Activated CD8-positive, alpha-beta memory T cell treated with anti-CD3 and anti-CD28 coated beads for 36 hours (primary cell): ENCODE results near the gene PGM5. TPM values are rescaled to one million over a fixed set of nuclear protein-coding genes. Genes with fewer than 3 reads are reported as not detected.
"Not testable (repeated sequence)": the region's sequence is repeated elsewhere in the genome, so short reads cannot be mapped to it uniquely, and the experiment has no call there.

Source experiments
- CTCF ChIA-PET: fragments of 350-600 bp; sonication (Branson Sonifier 250); formaldehyde crosslinking; loops from one replicate; lab custom pipeline; 2021; ENCODE audit warnings: antibody characterized with exemption; lab: Charles Lee
- POLR2A ChIA-PET: fragments of 350-600 bp; sonication (Branson Sonifier 250); formaldehyde crosslinking; loops from one replicate; lab custom pipeline; 2021; ENCODE audit warnings: antibody characterized with exemption; lab: Charles Lee
- total RNA-seq, 2 experiments: library from RNA; stranded (reverse); gene quantifications; one replicate each; pipeline ENCODE4 v1.2.3, GENCODE V29; 2021

PGM5 gene
- total RNA-seq: not detected

DNA sequence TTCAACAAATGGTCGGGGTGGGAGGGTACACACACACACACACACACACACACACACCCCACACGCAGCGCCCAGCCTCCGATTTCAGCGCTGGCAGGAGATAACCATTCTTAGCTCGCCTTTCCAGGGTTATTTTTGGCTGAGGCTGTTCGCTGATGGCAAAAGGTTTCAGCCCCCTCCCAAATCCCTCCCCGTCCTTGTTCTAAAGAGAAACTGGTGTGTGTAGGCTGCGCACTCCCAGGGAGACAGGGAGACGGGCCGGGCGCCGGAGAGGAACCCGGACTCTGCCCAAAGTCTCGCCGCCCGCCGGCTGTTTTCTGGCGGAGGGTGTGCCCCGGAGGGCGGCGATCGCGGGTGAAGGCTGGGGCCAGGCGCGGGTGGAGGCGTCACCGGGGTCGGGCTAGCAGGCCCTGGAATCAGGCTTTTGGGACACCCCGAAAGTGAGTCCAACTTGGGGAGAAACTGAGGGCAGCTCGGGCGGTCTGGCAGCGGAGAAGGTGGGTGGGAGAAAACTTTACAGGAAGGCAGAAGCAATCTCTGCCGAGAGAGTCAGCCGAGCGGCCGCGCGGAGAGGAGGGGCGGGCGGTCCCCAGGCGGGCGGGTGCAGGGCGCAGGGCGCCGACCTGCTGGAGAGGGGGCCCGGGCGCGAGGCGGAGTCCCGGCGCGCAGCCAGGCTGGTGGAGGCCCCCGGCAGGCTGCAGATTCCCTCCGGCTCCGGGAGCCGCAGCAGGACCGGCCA is at the start of gene PGM5:
PGM5 (plus strand) TSS at position 232 of the 739 bp plus-strand sequence. CDS start 517 bp downstream, outside the sequence.
- POLR2A ChIA-PET: not testable (repeated sequence)

DNA sequence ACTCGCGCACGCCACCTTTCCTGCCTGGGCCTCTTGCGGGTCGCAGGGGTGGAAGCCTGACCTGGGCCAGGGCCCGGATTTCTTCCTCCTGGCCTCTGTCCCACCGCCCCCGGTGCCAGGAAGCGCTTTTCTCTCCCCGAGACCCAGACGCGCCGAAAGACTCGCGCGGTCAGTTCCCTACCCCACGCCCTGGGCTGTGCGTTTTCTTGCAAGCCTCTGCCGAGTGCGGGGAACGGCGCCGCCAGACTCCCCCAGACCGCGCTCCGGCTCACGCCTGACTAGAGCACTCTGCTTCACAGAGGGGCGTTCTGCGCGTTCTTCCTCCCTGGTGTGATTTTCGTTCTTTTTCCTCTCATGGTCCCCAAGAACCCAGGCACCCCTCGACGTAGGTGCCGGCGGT is 49.3 kb upstream of the PGM5 start:
- POLR2A ChIA-PET: not testable (repeated sequence)

More for the DNA sequence above, at the start of gene PGM5:
- CTCF ChIA-PET: not testable (repeated sequence)

DNA sequence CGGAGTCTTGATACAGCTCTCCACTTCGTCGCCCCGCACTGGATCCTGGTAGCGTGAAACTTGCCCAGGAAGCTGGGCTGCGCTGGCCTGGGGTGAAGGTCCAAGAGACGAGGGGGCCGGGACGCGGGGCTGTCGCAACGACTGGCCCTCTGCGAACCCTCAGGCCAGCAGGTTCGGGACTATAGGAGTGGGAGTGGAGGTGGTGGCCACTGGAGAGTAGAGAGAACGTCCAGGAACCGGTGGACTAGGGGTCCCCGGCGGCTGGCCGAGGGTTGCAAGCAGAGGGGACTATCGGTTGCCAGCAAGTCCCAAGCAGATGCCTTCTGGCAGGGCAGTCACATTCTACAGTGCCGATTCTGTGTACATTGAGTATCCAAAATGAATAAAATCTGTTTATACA is 48.8 kb upstream of the PGM5 start:
- CTCF ChIA-PET, POLR2A ChIA-PET: not testable (repeated sequence)

More for the DNA sequence above, 49.3 kb upstream of the PGM5 start:
- CTCF ChIA-PET: not testable (repeated sequence)

DNA sequence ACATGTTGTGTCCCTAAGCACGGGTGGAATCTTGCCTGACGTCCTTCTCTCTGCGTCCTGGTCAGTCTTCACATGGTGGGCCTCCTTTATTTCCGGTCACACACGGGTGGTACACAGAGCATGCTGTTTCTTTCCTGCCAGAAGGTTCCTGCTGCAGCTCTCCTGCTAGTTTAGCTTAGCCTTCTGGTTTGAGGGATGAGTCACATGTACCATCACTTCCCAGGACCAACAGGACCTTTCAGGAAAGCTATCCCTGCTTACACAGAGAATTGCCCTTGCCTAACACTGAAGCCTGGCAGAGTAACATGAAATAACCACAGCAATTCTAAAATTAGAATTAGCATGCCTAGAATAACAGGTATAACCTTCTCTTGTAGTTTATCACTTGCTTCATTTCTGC is 45.2 kb upstream of the PGM5 start:
- POLR2A ChIA-PET, CTCF ChIA-PET: not testable (repeated sequence)

DNA sequence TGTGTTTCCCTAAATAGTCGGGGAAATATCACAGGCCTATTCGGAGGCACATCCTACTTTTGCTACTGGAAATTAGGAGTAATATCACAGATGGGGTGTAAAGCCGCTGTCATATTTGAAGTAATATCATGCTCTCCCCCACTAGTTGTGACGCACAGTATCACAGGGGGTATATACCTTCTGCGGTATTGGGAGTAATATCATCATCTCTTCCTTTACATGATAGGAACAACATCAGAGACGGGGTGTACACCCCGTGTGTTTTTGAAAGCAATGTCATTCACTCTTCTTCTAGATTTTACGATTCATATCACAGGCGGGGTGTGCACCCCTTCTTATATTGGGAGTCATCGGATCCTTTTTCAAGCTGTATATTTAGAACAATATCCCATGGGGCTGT is 38.2 kb upstream of the PGM5 start:
- POLR2A ChIA-PET, CTCF ChIA-PET: not testable (repeated sequence)

DNA sequence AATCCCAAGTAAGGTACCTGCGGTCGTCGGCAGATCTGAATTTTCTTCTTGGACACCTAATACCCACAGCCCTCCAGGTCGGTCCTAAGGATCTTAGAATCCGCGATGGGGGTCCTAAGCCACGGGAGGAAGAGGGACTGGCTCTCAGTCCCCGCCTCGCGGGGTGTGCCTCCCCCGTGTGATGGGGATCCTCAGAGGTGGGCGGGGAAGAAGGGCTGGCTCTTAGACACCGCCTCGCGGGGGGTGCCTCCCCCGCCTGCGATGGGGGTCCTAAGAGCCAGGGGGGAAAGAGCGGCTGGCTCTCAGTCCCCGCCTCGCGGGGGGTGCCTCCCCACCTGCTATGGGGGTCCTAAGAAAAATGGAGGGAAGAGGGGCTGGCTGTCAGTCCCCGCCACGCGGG is 32.7 kb upstream of the PGM5 start:
- CTCF ChIA-PET, POLR2A ChIA-PET: not testable (repeated sequence)

DNA sequence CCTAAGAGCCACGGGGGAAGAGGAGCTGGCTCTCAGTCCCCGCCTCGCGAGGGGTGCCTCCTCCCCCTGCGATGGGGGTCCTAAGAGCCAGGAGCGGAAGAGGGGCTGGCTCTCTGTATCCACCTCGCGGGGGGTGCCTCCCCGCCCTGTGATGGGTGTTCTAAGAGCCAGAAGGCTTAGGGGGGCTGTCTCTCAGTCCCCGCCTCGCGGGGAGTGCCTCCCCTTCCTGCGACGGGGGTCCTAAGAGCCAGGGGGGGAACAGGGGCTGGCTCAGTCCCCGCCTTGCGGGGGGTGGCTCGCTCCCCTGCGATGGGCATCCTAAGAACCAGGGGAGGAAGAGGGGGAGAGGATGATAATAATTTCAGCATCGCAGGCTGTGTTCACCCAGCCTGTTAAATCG is 31.9 kb upstream of the PGM5 start:
- POLR2A ChIA-PET, CTCF ChIA-PET: not testable (repeated sequence)

DNA sequence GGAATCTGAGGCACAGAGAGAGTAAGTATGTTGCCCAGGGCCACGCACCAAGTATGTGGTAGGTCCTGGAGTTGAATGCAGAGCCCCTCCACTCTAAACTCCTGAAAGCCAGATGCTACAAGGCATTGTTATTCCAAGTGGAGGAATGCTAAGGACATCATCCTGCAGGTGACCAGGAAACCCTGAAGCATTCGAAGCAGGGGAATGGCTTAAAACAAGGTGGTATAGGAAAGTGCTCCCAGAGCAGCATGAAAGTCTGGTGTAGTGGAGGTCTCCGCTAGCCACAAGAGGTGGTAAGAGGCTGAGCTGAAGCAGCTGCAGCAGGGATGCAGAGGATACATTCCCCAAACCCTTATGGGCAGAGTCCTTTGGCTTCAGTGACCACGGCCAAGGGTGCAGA is 27.3 kb upstream of the PGM5 start:
- POLR2A ChIA-PET, CTCF ChIA-PET: not testable (repeated sequence)

DNA sequence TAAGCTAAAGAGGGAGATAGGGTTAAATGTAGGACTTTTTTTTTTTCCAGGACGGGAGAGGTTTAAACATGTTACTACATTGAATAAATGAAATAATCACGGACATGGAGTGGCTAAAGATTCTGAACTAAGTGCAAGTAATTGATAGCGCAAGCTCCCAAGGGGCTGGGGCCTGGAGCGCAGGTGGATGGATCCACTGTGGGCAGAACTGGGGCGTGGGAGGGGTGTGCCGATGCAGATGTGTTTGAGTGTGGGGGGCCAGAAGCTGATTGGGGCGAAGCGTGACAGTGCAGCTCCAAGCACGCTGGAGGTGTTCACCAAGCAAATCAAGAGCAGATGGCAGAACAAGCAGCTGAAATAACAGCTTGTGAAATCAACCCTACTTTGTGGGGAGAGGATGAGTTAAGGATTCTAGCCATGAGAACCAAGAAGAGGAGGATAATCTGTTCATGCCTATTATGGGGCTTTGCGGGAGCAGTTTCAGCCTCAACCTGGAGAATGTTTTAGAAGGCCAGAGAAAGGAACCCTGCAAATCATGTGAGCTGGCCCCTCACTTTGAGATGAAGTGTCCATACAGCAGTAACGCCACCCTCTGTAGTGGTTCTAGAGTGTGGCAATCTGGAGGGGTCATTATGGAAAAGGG is 25.8 kb upstream of the PGM5 start:
- CTCF ChIA-PET, POLR2A ChIA-PET: not testable (repeated sequence)

DNA sequence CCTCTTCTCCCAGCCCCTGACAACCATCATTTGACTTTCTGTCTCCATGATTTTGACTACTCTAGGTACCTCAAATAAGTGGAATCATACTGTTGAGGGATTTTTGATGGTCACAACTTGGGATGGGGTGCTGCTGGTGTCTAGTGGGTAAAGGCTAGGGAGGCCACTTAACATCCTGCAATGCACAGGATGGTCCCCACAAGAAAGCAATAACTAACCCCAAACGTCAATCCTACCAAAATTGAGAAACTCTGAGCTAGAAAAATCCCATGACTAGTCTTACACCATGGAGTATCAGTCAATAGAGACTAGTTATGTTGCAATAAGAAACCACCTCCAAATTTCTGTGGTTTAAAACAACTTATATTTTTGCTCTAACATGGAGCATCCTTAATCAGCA is 24.3 kb upstream of the PGM5 start:
- CTCF ChIA-PET, POLR2A ChIA-PET: not testable (repeated sequence)

DNA sequence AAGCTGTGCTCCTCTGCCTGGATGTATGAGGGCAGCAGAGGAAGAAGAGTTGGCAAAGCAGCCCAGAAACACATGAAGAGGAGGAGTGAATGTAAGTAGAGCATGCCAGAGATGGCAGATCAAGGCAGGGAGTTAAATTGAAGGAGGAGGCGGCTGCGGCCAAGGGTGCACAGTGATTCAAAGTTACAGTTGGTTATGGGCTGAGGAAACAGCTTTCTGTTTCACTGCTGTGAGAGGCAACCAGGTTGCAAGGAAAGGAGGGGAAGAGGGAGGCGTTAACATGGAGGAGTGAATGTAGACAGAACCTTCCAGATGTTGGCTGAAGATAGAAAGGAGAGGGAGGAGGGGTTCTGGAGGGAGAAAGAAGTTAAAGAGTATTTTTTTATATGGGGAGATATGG is 20.5 kb upstream of the PGM5 start:
- CTCF ChIA-PET, POLR2A ChIA-PET: not testable (repeated sequence)

DNA sequence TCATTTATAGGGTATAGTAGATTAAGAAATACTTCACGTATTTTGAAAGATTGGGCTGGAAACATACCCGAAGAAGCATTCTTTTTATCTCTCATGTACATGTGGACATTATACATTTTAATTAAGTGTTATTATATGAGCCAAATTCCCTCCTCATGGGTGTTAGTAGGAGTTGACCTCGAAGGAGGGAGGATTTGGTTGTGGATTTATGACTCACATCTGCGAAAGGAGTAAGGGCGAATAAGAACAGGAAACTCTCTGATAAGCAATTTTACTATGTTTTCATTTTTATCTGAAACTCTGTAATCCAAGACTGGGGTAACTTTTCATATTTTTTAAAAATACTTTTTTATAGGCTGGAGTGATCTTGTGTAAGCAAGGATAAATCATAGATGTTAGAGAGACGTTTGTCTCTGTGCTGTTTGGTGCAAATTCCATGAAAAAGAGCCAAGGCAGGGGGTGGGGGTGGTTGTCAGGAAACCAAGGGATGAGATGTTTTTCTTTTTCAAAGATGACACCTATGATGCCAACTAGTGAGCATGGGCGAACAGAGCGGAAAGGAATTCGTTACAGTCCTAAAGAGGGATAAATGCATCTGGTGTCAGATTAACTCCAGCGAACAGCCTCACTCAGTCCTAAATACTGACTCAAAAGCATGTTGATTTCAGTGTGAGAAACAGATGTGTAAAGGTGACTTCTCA is 19.6 kb upstream of the PGM5 start:
- CTCF ChIA-PET: not testable (repeated sequence)

DNA sequence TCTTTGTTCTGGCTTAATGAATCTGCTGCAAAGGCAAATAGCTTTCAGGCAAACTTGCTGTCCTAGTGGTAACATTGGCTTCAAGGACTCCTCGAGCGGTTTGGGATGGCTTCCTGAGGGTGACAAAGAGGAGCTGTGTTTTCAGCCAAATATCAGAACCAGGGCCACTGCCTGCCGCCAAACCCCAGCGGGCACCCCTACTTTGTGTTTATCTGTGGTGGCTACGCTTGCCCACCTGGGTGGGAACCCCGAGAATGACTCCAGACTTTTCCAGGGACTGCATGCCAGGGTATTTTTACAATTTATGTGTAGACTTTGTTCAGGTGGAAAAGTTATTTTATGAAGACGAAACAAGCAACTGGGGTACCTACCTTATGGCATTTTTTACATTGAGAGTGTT is 18.4 kb upstream of the PGM5 start:
- POLR2A ChIA-PET, CTCF ChIA-PET: not testable (repeated sequence)

More for the DNA sequence above, 19.6 kb upstream of the PGM5 start:
- POLR2A ChIA-PET: not testable (repeated sequence)

DNA sequence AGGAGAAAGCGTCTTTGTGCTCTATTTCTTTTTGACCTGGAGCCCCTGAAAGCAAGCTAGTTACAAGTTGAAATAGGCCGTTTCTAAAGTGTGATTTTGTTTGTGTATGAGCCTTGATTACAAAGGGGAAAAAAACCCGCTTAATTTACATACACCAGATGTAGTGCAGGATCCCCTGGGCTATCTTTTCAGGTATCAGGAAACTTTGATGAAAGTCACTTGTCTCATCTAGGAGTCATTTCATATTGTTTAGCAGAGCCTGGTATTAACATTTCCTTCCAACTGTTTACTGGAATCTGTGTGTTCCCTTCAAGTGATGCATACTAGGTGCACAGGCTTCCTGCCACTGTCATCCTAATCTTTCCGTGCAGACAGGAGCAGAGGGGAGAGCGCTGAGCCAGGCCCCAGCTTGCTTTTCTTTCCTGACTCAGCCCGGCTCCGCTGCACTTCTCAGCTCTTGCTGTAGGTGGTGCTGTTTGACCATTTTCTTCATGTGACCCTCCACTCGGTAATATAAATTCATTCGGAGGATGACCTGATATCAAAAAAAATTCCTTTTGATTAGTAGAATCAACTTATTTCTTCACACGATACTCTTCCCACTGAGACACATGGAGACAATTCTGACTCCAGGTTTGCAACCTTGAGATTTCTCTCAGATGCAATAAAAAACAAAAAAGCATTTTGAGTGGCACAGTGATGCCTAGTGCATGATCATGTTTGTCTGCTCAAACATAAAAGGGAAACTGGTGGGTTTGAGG is 14.0 kb upstream of the PGM5 start:
- POLR2A ChIA-PET, CTCF ChIA-PET: not testable (repeated sequence)

DNA sequence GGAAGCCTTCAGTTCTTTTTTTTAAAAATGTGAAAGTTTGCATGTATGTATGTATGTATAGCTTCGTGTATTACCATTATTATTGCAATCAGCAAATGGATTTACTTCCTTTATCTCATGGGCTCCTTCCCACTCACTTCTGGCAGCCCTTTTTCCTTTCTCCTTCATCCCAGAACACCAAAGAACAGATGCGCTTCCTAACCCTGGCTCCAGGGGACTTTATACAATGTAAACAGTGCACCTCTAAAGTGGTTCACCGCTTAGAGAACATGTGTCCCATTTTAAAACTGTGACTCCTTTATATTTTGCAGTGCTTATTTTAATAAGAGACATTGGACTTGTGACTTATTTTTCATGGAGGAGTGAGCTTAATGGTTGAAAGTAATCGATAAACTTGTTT is 13.2 kb upstream of the PGM5 start:
- CTCF ChIA-PET: not testable (repeated sequence)

DNA sequence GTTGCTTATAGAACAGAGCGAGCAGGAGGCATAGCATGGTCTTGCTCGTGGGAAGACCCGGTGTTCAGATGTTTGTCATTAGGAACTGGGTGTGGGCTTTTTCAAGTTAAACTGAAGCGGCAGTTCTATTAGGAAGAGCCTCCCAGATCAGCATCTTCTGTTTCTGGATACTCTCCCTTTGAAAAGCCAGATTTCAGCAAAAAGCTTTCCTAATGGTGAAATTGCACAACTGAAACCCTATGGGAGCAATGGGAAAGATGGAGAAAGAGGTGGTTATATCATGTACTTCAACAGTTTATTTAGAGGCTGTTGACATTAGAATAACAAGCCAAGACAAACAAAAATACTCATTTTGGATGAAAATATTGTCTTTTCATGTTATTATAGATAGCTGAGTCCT is 12.4 kb upstream of the PGM5 start:
- POLR2A ChIA-PET, CTCF ChIA-PET: not testable (repeated sequence)

More for the DNA sequence above, 13.2 kb upstream of the PGM5 start:
- POLR2A ChIA-PET: not testable (repeated sequence)

DNA sequence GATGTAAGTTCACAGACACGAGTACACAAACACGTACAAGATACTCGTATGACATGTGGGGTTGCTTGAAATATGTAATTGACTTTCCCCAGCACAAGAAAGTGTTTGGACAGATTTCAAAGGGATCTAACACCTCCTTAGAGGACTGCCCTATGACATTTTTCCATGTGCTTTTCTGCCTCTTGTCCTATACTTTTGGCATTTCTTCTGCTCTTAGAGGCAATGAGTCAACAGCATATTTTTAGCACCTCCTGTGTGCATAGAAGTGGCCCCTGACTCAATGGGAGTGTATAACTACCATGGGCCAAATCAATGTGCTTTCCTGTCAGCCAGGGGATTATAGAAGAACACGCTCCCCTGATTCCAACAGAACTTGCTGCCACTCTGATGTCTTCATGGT is 4.7 kb upstream of the PGM5 start:
- CTCF ChIA-PET, POLR2A ChIA-PET: not testable (repeated sequence)

DNA sequence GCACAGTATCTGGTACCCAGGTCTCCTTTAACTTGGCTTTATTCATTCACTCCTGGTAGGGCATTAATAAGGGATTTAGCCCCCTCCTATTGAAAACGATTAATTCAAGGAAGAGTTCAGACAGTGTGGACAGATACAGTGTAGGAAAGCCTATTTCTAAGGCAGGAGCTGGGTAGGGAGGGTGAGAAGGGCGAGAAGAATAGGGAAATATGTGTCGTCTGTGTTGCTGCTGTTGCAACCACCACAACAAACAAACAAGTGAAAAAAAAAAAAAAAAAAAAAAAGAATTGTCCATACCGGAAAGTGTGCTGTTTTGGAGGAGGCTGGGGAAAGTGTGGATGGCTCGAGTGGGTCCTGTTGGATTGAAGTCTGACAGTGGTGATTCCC is 425 bp upstream of the PGM5 start:
- CTCF ChIA-PET, POLR2A ChIA-PET: not testable (repeated sequence)

DNA sequence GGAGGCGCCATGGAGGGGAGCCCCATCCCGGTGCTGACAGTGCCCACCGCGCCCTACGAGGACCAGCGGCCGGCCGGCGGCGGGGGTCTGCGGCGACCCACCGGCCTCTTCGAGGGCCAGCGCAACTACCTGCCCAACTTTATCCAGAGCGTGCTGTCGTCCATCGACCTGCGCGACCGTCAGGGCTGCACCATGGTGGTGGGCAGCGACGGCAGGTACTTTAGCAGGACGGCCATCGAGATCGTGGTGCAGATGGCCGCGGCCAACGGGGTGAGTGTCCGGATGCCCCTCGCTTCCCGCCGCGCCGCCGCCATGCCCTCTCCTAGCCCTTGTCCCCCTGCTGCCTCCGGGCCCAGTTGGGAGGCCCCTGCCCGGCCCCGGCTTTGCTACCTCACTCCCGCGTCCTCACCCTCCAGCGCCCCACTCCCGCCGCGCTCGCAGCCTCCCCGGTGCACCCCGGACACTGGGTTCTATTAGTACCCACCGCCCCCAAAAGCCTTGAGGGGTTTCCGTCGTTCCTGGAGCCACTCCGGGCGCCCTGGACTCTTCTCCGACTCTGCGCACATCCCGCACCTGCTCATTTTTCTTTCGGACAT is 806 bp downstream of the PGM5 start:
- POLR2A ChIA-PET, CTCF ChIA-PET: not testable (repeated sequence)
